ENCODE measurements around the gene DTNBP1.

The DTNBP1 gene

DNA sequence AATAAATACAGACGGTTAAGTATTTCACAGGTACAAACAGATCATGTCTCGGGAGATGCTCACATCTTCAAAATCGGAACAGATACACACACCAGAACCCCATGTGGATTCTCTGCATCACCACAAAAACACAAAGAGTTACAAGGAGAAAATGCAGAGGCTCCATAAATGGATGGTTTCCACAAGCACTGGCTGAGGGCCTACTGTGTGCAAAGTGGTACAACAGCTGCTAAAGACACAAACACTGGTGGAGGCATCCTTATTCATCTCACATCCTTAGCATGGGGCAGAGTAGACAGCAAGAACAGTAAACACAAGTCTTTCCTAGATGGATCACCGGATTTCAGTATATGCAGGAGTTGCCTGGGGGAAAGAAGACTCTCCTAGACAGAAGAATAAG, 88.8 kb downstream of the DTNBP1 start:
- TF ChIP-seq POLR2AphosphoS5 (IDR thresholded peaks at IDR 0.05; ENCODE audit: low read depth, low read length) (no peak), FOXP2 (optimal IDR thresholded peaks at IDR 0.05; ENCODE audit: borderline replicate concordance, extremely low read depth, extremely low read length, insufficient read depth) (no peak), TAF1 (IDR thresholded peaks at IDR 0.05; ENCODE audit: borderline replicate concordance, insufficient read depth, low read length) (no peak), SIN3A (IDR thresholded peaks at IDR 0.05; ENCODE audit: borderline replicate concordance, insufficient read depth, low read length) (no peak)
- TF ChIP-seq, protein P1, sequence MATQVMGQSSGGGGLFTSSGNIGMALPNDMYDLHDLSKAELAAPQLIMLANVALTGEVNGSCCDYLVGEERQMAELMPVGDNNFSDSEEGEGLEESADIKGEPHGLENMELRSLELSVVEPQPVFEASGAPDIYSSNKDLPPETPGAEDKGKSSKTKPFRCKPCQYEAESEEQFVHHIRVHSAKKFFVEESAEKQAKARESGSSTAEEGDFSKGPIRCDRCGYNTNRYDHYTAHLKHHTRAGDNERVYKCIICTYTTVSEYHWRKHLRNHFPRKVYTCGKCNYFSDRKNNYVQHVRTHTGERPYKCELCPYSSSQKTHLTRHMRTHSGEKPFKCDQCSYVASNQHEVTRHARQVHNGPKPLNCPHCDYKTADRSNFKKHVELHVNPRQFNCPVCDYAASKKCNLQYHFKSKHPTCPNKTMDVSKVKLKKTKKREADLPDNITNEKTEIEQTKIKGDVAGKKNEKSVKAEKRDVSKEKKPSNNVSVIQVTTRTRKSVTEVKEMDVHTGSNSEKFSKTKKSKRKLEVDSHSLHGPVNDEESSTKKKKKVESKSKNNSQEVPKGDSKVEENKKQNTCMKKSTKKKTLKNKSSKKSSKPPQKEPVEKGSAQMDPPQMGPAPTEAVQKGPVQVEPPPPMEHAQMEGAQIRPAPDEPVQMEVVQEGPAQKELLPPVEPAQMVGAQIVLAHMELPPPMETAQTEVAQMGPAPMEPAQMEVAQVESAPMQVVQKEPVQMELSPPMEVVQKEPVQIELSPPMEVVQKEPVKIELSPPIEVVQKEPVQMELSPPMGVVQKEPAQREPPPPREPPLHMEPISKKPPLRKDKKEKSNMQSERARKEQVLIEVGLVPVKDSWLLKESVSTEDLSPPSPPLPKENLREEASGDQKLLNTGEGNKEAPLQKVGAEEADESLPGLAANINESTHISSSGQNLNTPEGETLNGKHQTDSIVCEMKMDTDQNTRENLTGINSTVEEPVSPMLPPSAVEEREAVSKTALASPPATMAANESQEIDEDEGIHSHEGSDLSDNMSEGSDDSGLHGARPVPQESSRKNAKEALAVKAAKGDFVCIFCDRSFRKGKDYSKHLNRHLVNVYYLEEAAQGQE (IDR thresholded peaks at IDR 0.05; ENCODE audit: insufficient read depth in 1 of 2, low read depth in 2 of 2, low read length in 2 of 2), result no peak

DNA sequence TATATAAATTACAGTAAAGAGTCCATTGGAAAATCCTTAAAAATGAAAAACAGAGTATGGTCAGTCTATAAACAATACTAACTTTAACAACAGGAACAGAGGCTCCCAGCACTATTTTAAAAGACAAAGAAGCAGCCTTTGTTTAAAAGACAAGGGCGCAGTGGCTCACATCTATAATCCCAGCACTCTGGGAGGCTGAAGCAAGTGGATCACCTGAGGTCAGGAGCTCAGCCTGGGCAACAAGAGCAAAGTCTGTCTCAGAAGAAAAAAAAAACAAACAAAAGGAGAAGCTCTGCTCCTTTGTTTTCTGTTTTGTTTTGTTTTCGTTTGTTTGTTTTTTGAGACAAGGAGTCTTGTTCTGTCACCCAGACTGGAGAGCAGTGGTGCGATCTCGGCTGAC, 89.4 kb downstream of the DTNBP1 start:
- no peak for TF ChIP-seq FOXP2 (optimal IDR thresholded peaks at IDR 0.05; ENCODE audit: borderline replicate concordance, extremely low read depth, extremely low read length, insufficient read depth)
- no peak for TF ChIP-seq TAF1 (IDR thresholded peaks at IDR 0.05; ENCODE audit: borderline replicate concordance, insufficient read depth, low read length)
- no peak for TF ChIP-seq SIN3A (IDR thresholded peaks at IDR 0.05; ENCODE audit: borderline replicate concordance, insufficient read depth, low read length)
- TF ChIP-seq, protein P1 (IDR thresholded peaks at IDR 0.05; ENCODE audit: insufficient read depth in 1 of 2, low read depth in 2 of 2, low read length in 2 of 2), result no peak
- no peak for TF ChIP-seq POLR2AphosphoS5 (IDR thresholded peaks at IDR 0.05; ENCODE audit: low read depth, low read length)

- TF ChIP-seq POLR2AphosphoS5 (IDR thresholded peaks at IDR 0.05; ENCODE audit: low read depth, low read length) (no peak), SIN3A (IDR thresholded peaks at IDR 0.05; ENCODE audit: borderline replicate concordance, insufficient read depth, low read length) (no peak), TAF1 (IDR thresholded peaks at IDR 0.05; ENCODE audit: borderline replicate concordance, insufficient read depth, low read length) (no peak), FOXP2 (optimal IDR thresholded peaks at IDR 0.05; ENCODE audit: borderline replicate concordance, extremely low read depth, extremely low read length, insufficient read depth) (no peak)
- TF ChIP-seq, protein P1 (IDR thresholded peaks at IDR 0.05; ENCODE audit: insufficient read depth in 1 of 2, low read depth in 2 of 2, low read length in 2 of 2), result no peak
These were observed 90.4 kb downstream of the DTNBP1 start for GRCh38 chr6:15572296-15573016.

GRCh38 chr6:15570171-15570570, 92.7 kb downstream of the DTNBP1 start:
- no peak for TF ChIP-seq SIN3A (IDR thresholded peaks at IDR 0.05; ENCODE audit: borderline replicate concordance, insufficient read depth, low read length)
- no peak for TF ChIP-seq FOXP2 (optimal IDR thresholded peaks at IDR 0.05; ENCODE audit: borderline replicate concordance, extremely low read depth, extremely low read length, insufficient read depth)

DNA sequence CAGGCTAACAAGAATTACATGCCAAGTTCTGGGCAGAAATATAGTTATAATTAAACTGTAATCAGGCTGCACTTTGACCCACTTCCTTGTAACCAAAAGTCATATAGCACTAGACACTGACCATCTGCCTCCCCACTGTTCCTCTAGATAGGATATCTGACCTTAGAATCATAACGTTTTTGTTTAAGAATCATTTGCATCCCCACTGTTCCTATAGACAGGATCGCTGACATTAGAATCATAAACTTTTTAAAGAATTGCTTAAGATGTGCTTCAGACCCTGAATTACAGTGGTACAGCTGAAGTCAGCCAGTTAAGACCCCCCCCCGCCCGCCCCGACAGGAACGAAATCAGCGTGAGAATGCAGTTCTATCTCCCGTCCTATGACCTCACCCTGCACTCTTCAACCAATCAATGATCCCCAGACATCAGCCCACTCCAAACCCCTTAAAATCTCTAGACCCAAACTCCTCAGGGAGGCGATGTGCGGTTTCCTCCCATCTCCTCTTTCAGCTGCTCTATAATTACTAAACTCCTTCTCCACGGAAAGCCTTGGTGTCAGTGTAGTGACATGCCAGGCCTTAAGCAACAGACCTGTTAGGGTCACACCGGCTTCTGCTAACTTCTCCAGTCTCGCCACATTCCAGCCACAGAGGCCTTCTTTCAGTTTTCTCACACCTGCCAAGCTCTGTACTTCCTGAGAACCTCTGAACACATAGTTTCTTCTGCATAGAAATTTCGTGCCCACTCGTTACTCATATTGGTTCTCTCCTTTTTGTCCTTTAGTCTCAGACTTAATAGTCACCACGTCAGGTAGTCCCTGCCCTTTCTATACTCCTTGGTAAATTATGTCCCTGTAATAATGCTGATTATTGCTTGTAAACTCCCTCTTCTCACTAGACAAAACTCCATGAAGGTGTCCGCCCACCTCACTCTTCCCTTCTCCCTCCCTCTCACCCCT, 93.5 kb downstream of the DTNBP1 start:
- TF ChIP-seq TAF1 (IDR thresholded peaks at IDR 0.05; ENCODE audit: borderline replicate concordance, insufficient read depth, low read length), result no peak
- TF ChIP-seq, protein P1 (IDR thresholded peaks at IDR 0.05; ENCODE audit: insufficient read depth in 1 of 2, low read depth in 2 of 2, low read length in 2 of 2), result no peak
- no peak for TF ChIP-seq SIN3A (IDR thresholded peaks at IDR 0.05; ENCODE audit: borderline replicate concordance, insufficient read depth, low read length)
- no peak for TF ChIP-seq FOXP2 (optimal IDR thresholded peaks at IDR 0.05; ENCODE audit: borderline replicate concordance, extremely low read depth, extremely low read length, insufficient read depth)
- TF ChIP-seq POLR2AphosphoS5 (IDR thresholded peaks at IDR 0.05; ENCODE audit: low read depth, low read length), result no peak

Data from PFSK-1 (cell line).